ENCODE results near the gene POLR1D.

GRCh38 chr13:27622881-27623280 is 1.2 kb downstream of the POLR1D start:
- TF ChIP-seq, protein P1, sequence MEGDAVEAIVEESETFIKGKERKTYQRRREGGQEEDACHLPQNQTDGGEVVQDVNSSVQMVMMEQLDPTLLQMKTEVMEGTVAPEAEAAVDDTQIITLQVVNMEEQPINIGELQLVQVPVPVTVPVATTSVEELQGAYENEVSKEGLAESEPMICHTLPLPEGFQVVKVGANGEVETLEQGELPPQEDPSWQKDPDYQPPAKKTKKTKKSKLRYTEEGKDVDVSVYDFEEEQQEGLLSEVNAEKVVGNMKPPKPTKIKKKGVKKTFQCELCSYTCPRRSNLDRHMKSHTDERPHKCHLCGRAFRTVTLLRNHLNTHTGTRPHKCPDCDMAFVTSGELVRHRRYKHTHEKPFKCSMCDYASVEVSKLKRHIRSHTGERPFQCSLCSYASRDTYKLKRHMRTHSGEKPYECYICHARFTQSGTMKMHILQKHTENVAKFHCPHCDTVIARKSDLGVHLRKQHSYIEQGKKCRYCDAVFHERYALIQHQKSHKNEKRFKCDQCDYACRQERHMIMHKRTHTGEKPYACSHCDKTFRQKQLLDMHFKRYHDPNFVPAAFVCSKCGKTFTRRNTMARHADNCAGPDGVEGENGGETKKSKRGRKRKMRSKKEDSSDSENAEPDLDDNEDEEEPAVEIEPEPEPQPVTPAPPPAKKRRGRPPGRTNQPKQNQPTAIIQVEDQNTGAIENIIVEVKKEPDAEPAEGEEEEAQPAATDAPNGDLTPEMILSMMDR (IDR thresholded peaks at IDR 0.05), result peak in 1 of 6 experiments; percentile 2
- TF ChIP-seq POLR2A (IDR thresholded peaks at IDR 0.05), result no peak

Data from esophagus squamous epithelium (tissue), 4 donors.